Stimulated activated CD4-positive, alpha-beta T cell treated with anti-CD3 and anti-CD28 coated beads, Interleukin-1b, Interleukin-23, amount 100 ng/mL, for 1 hour (primary cell): ENCODE results near the gene BTBD9.
A peak's percentile ranks its signal among the peaks of the same experiment; 100 is the strongest.
"Not testable (repeated sequence)": the region's sequence is repeated elsewhere in the genome, so short reads cannot be mapped to it uniquely, and the experiment has no call there.

Source experiments
- DNase-seq, 2 donors: peaks; one replicate each; pipeline ENCODE4 v3.0.0-alpha.2; 2020; ENCODE audit warnings: low read depth in 2 of 2

The BTBD9 gene

DNA sequence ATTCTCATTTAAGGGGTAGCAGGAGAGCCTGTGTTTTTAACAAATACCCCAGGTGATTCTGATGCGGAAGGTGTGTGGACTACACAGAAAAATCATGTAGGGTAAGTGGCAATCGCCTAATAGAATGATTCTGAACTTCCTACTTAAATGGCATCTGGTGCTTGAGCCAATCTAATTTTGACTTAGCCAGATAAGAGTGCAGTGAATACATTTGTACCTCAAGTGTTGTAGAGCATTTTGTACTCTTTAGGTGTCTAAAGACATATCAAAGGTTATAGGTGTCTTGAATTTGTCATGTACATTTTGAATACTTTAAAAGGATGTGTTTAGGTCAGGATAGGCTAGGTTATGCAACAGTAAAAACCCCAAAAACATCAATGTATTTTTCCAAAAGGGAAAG, 10.0 kb upstream of the BTBD9 start:
- DNase-seq = no peak

DNA sequence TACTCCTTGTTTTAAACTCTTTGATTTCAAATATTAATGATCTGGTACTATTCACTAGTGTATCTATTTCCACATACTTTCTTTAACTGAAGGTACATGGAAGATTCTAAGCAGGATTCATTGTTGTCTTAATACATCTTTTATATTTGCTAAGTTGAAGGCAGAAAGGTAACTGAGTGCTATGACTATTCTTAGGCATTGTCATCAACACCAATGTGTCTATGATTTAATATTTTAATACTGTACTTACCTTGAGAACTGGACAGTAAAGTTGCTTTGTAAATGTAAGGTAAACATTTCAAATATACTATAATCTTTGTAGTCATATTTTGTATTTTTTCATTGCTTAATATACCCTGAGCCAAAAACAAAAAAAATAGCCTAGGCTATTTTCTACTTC, 8.9 kb upstream of the BTBD9 start:
- DNase-seq = no peak

DNA sequence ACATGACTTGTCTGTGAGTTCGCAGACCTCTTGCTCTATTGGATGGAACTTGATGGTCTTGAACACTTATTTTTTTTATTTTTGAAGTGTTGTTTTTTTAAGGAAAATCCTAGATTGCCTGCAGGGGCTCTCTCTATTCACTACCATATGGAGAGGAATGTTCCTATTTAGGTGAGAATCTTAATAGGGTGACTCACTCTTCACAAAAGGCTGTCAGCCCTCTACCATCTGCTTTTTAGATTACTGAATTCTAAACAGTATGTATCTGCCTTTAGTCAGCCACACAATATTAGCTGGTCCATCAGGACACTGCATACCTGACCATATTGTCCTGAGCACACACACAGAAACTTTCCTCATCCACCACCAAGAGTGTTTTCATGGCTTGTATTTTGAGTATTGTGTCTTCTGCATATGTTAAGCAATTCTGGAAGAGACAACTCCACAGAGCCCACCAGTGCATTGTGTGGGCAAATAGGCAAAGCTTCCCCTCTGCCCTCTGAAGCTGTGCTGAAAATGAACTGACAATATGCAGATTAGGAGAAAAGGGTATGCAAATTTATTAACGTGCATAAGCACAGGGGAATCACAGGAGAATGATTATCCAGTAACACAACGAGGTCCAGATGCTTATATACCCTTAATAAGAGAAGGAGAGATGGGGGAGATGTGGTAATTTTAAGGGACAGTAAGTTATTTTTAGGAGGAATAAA, 6.6 kb upstream of the BTBD9 start:
- no peak for DNase-seq

DNA sequence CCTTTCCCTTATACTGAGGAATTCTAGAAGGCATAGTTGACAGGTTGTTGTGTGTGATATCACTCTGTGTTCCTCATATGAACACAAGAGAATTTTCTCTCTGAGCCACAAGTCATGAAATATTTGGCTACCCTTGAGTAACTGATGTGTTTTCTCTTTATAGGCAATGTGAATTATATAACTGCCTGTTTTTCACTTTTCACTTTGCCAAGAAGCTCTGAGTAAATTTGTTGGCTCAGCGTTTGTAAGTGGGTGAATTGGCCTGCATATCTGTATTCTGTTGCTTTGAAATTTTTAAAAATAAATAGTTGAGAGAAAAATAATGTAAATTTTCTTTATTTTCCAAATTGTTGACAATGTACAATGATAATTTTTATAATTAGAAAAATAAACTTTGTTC, 5.2 kb upstream of the BTBD9 start:
- no peak for DNase-seq

DNA sequence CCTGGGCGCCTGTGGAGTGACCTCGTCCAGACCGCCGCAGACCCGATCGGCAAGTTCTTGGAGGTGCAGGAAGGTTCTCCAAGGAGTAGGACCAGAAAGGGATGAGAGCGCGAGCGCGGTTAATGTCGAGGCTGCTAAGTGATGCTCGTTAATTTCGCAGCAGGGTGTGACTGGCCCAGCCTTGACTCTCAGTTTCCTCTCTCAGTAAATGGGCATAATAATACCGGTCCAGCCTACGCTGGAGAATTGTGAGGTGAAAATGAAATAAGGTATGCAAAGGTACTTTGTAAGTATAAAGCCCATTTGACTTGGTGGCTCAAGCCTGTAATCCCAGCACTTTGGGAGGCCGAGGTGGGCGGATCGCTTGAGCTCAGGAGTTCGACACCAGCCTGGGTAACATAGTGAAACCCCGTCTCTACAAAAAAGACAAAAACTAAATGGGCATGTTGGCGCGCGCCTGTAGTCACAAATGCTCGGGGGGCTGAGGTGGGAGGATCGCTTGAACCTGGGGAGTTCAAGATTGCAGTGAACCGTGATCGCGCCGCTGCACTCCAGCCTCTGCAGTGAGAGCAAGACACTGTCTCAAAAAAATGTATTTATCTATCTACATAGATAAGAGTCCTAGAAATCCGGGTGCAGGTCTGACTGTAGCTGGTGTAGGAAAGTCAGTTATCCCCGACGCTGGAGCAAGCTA, 634 bp upstream of the BTBD9 start:
- no peak for DNase-seq

DNA sequence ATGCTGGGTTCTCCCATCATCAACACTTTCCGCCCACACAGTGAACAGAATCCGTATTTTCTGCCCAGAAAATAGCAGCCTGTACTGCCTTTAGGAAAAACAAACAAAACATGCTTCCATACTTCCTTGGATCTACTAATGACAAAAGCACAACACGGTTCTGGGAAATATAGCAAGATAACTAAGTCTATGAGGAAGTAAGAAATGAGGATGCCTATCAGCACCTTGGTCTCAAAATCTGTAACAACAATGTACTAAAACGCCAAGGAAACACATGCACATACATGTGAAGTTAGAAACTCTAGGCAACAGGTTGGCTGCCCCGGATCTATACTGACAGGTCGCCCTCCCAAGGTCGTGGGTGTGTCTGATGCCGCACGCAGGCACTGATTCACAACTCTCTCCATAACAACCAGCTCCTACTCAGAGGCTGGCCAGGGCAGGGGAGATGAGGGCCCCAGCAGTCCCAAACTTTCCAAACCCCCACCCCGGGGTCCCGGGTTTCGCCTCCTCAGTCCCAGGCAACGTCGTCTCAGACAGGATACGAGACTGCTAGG, 710 bp downstream of the BTBD9 start:
- peak; percentile 26 to 35 for DNase-seq

DNA sequence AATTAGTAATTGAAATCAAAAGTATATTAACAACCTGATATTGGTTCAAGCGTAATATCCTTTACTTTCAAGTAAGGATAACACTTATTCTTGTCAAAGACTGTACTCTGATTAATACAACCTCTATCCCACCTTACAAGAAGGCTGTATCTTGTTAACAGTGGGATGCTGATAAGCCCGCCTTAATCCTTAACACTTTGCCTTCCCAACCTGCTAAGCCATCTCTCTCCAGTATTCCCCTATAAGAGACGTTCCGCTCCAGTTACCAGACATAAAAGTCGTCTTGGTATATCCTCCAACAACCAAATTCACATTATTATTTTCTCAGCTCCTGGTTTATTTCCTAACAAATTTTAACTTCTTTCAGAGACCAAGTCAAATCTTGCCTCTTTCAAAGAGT, 2.0 kb downstream of the BTBD9 start:
- DNase-seq = no peak

DNA sequence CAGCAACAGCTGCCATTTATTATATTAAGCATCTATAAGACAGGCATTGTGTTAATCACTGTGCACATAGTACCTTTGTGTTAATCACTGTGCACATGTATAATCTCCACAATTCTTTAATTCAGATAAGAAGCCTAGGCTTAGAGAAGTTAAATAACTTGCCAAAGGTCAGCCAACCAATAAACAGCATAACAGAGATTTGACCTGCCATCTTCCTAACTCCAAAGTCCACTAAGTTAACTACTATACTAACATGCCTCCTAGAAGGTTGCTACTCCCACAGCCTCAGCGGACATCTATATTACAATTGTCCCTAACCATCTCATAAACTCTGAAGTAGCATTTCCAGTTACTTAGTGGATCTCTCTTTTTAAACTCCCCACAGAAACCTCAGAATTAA, 3.7 kb downstream of the BTBD9 start:
- no peak for DNase-seq

DNA sequence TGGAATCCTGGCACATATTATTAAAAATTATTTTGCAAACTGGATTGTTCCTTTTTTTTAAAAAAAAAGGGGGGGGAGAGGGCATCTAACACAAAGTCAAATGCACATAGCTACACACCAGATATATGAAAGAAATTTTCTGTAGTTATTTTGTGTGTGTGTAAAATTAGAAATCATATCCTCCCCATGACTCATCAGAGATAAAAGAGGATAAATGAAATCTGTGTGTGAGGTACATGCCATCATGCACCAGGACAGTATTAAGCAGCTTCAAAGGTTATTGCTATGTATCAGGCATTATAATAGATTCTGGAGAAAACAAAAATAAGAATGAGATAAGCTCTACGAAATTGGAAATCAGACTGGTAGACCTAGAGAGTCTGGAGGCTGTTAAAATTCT, 5.2 kb downstream of the BTBD9 start:
- DNase-seq = no peak

DNA sequence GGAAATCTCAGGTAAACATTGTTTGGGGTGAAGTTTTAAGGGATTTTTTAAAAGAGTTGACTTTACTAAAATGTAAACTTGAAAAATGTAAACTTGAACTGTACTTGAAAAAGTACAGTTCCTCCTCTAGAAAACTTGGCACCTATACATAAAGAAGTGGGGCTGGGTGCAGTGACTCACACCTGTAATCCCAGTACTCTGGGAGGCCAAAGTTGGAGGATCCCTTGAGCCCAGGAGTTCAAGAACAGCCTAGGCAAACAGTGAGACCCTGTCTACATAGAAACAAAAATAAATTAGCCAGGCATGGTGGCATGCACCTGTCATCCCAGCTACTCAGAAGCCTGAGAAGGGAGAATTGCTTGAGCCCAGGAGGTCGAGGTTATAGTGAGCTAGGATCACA, 7.2 kb downstream of the BTBD9 start:
- no peak for DNase-seq

DNA sequence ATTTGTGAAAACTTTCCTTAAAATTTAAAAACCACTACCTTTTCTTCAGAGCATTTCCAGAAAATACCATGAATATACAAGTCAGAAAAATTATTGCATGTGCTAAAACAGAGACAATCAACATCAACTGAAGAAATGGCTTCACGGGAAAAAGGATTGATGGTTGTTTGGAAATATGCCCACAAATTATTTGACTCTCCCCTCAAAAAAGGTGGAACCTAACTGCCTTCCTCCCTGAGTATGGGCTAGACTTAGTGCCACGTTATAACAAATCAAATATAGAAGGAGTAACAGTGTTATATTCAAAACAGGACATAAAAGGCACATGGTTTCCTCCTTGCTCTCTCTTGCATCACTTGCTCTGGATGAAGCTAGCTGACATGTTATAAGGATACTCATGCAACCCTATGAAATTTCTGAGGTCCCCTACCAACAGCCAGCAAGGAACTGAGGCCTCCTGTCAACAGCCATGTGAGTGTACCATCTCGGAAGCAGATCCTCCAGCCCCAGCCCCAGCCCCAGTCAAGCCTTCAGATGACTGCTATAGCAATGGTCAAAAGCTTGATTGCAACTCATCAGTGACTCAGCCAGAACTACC, 8.4 kb downstream of the BTBD9 start:
- no peak for DNase-seq

DNA sequence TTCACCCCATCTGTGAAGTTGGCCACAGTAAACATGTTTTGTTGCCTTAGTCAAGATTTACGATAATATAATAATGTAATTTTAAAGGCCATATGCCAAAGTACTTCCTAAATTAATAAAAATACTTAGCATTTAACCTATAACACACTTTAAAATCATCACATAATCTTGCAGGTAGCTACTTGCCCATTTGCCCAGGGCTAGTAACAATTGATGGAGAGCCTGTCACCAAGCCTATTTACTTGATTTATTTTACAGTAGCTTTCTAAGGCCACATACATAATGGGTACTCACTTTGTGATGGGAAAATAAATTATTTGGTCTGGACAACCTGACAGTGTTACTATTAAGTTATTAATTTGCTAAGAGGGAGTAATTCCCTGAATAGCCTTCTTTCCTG, 14.5 kb downstream of the BTBD9 start:
- DNase-seq = no peak

DNA sequence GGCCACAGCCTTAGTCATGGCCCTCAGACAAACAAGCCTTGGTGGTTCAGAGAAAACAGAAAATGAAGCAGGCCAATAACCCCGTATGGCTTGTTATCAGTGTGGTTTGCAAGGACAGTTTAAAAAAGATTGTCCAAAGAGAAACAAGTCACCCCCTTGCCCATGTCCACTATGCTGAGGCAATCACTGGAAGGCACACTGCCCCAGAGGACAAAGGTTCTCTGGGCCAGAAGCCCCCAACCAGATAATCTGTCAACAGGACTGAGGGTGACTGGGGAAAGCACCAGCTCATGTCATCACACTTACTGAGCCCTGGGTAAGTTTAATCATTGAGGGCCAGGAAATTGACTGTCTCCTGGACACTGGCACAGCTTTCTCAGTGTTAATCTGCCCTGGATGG, 20.4 kb downstream of the BTBD9 start:
- not testable (repeated sequence) for DNase-seq

DNA sequence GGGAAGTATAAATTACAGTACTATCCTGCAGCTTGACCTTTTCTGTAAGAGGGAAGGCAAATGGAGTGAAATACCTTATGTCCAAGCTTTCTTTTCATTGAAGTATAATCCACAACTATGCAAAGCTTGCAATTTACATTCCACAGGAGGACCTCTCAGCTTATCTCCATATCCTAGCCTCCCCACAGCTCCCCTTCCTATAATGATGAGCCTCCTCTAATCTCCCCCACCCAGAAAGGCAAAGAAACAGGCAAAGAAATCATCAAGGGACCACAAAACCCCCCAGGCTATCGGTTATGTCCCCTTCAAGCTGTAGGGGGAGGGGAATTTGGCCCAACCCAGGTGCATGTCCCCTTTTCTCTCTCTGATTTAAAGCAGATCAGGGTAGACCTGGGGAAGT, 21.4 kb downstream of the BTBD9 start:
- not testable (repeated sequence) for DNase-seq

DNA sequence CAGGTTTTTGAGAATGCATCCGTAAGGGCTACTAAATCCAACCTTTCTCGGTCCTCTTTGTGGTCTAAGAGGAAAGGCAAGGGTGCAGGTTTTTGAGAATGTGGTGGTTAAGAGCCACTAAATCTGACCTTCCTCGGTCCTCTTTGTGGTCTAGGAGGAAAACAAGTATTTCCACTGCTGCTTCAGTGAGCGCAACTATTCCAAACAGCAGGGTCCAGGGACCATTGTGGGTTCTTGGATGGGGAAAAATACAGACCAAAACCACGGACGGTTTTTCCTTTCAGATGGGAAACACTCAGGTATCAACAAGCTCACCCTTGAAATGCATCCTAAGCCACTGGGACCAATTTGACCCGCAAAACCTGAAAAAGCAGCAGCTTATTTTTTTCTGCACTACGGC, 21.9 kb downstream of the BTBD9 start:
- DNase-seq = no peak

DNA sequence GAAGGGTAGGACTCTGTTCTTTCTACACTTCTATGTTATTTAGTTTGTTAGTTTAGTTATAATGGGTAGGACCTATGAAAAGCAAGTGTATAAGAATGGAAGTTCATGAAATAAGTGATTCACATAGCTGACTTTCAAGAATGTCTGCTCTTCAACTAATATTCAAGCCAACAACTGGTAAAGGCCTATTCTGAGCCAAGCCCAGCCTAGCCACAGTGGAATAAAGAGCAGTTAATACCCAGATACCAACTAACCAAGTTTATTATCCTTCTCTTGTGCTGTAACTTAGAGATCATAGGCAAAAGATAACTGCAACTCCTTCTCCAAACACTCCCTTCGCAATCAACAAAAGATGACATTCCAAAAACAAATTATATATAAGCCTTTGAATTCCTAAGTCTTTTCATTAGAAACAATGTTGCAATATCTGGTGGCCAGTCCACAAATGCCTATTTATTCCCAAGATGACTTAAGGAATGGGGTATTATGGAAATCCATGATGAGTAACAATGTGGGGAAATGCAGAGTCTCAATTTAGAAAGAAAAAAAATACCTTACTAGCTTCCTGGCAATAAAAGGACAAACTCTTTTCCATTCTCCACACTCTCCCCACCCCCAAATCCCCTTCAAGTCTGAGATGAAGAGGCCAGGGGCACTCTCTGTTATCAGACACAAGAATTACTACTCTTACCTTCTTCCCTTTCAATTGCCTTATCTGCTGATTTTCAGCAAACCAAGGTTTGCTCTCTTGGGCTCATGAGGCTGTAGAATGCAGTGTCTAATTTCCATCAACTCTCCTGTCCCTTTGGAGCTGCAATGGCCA, 27.4 kb downstream of the BTBD9 start:
- no peak for DNase-seq

DNA sequence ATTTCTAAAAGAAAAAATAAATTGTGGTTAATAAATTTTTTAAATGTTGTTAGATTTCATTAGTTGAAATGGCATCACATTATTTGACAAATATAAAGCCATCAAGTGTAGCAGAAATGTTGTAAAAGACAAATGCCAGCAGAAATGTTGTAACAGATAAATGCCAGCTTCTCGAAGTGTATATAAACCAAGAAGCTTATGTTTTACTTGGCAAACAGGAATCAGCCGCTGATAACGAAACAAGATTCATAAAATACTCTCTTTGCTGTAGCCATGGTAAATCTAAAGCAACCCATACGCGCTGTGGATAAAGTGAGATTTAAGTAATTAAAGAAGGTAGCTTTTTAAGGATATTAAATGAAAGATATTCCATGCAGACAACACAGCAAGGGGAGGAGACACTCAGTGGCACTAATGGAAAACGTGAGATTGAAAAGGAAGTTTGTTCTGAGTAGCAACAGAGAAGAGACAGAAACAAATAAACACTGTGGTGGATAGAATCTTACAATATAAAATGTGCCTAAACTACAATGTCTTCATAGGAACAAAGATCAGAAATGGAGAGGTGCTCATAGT, 29.6 kb downstream of the BTBD9 start:
- DNase-seq = no peak

DNA sequence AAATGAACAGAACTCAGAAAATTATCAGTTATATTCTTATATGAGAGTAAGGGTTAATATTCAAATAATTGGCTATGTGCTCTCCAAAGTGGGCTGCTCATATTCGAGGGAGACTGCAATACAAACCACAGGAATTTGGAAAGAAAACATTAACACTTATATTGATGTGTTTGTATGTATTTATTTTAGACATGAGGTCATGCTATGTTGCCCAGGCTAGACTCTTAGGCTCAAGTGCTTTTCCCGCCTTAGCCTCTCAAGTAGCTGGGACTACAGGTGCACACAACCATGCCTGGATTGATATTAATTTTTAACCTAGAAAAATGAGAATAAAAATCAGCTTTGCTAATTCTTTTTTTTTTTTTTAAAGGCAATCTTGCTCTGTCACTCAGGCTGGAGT, 35.0 kb downstream of the BTBD9 start:
- DNase-seq = no peak

DNA sequence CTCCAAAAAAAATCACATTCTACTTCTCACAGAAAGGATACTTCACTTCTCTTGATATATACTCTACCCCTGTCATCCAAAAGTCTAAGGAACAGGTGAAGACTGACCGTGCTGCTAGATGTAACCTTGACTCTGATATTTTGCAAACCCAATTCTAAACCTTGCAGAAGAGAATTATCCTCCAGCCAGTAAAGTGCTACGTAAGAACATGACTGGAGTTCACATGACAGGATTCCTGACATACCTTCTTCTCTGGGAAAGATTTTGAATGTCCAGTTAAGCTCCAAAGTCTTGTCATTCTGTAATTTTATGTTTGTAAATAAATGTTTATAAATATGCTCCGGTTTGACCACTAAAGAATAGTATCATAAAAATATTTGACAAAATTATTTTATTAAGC, 35.8 kb downstream of the BTBD9 start:
- DNase-seq = no peak

DNA sequence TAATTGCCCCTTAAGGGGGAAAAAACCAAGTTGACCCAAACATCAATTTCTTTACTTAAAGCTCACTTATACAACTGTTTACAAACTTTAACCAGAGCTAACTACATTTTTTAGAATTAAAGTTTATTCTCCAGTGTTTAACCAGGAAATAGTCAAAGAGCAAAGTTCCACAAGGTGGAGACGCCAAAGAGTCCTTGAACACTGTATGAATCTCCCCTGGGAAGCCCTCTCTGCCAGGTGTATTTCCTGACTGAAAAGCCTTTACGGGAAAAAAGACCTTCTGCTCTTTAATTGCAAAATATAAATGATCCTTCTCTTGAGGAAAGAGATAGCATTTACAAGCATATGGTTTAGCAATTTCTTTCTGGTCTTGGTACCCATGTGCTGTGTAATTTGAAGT, 36.2 kb downstream of the BTBD9 start:
- no peak for DNase-seq

DNA sequence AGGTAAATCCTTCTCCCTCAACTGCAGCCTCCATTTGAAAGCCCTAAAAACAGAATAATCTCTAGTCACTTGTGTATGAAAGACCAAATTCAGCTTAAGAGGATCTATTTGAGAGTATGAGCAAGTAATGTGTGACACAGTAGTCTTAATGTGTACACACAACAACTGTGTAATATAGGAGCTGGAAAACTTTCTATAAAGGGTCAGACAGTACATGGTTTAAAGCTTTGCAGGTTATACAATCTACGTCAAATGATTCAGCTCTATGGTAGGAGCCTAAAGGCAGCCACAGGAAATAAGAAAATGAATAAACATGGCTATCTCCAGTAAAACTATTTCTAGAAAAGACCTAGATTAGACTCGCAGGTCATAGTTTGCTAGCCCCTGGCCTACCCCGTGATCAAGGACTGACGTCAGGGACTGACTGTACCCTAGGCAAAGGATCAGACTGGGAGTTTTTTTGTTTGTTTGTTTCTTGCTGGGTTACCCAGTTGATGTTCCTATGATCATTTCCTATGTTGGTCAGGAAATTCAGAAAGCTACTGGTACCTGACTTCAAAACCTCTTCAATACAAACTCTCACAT, 39.7 kb downstream of the BTBD9 start:
- DNase-seq = no peak
